K562 (cell line): ENCODE data around the gene TOPORS. TPM values are rescaled to one million over a fixed set of nuclear protein-coding genes. Genes with fewer than 3 reads are reported as not detected.

ENCODE experiments used
- ATAC-seq: fragments of 200-7000 bp; cut with Tn5 transposase; 3 replicates; pipeline ENCODE4 v1.9.1; 2020; ENCODE audit warnings: moderate library complexity
- BruUV-seq: library from RNA; stranded (reverse); fragments of 400-500 nt; replicated peaks from 2 replicates; lab custom pipeline; 2021; lab: Mats Ljungman, UMichigan
- CTCF ChIA-PET: fragments of 300-600 bp; formaldehyde crosslinking; extraction: SDS; loops from one replicate; lab custom pipeline; 2021; ENCODE audit warnings: low intra/inter-chr PET ratio; lab: Yijun Ruan, JAX
- POLR2A ChIA-PET: fragments of 300-600, 350-650 bp; sonication (Branson Sonifier 250); formaldehyde crosslinking; extraction: SDS; loops from one replicate; lab custom pipeline; 2021; ENCODE audit warnings: antibody characterized with exemption, inconsistent platforms; lab: Yijun Ruan, JAX
- DNase-seq, 4 experiments: peaks; one replicate each; pipeline versions ENCODE4 v3.0.0 to v3.0.0-alpha.2; 2011 to 2018; ENCODE audit warnings: low spot score in 3 of 4, mixed read lengths in 3 of 4; ENCODE audit errors: extremely low read depth in 1 of 4
- FAIRE-seq: peaks from 2 replicates; lab custom pipeline; 2011; peaks lifted over from hg19 to GRCh38; lab: Jason Lieb, UNC
- H2AFZ ChIP-seq: 2 replicates; pipeline ENCODE4 v1.6.0; 2011; ENCODE audit warnings: low read depth, low read length, control low read depth, inconsistent platforms
- H3K27ac ChIP-seq: fragments of 200-600 bp; 3 replicates; pipeline ENCODE4 v1.8.0; 2011; ENCODE audit warnings: low read depth, mild to moderate bottlenecking, control low read depth, inconsistent platforms, low read length, moderate library complexity, mixed read lengths; ENCODE audit errors: extremely low read depth
- H3K27me3 ChIP-seq, 2 experiments: fragments of 300-600 bp in 1 of 2; 2 replicates in 1 of 2; 3 replicates in 1 of 2; pipeline versions ENCODE4 v1.6.0 to v1.8.0; 2011; ENCODE audit warnings: inconsistent platforms in 2 of 2, low read length in 2 of 2, mild to moderate bottlenecking in 1 of 2, mixed read lengths in 1 of 2, moderate library complexity in 1 of 2; ENCODE audit not compliant: control insufficient read depth in 2 of 2, insufficient read depth in 2 of 2
- H3K36me3 ChIP-seq: fragments of 300-600 bp; 3 replicates; pipeline ENCODE4 v1.8.0; 2011; ENCODE audit warnings: mild to moderate bottlenecking, low read length, inconsistent platforms; ENCODE audit not compliant: control insufficient read depth, insufficient read depth
- H3K4me1 ChIP-seq, 2 experiments: fragments of 200-600 bp in 1 of 2; replicated peaks in 1 of 2; 2 replicates in 1 of 2; 3 replicates in 1 of 2; pipeline versions ENCODE4 v1.5.1 to v1.8.0; 2011; ENCODE audit warnings: inconsistent platforms in 2 of 2, low read length in 2 of 2, mild to moderate bottlenecking in 1 of 2, mixed read lengths in 1 of 2, moderate library complexity in 1 of 2; ENCODE audit not compliant: control insufficient read depth in 2 of 2, insufficient read depth in 2 of 2
- H3K4me2 ChIP-seq: 2 replicates; pipeline ENCODE4 v1.6.1; 2011; ENCODE audit warnings: low read length, control low read depth, inconsistent platforms, mixed read lengths; ENCODE audit not compliant: insufficient read depth
- H3K4me3 ChIP-seq: fragments of 200-600 bp; sonication (generic), shearing (Covaris generic); 2 replicates; pipeline ENCODE4 v1.5.1; 2016; ENCODE audit warnings: control low read depth, inconsistent platforms
- H3K79me2 ChIP-seq: fragments of 200-600 bp; 3 replicates; pipeline ENCODE4 v1.8.0; 2011; ENCODE audit warnings: low read length, inconsistent platforms; ENCODE audit not compliant: control insufficient read depth, insufficient read depth
- H3K9ac ChIP-seq, 2 experiments: 2 replicates each; pipeline versions ENCODE4 v1.6.0 to v1.6.1; 2011; ENCODE audit warnings: low read depth in 2 of 2, low read length in 2 of 2, control low read depth in 1 of 2, inconsistent platforms in 1 of 2, mild to moderate bottlenecking in 1 of 2, mixed read lengths in 1 of 2; ENCODE audit not compliant: insufficient read depth in 1 of 2
- H3K9me1 ChIP-seq: one replicate; pipeline ENCODE4 v1.6.0; 2011; ENCODE audit warnings: inconsistent platforms, mild to moderate bottlenecking, low read length, moderate library complexity; ENCODE audit not compliant: control insufficient read depth, insufficient read depth
- H3K9me3 ChIP-seq: replicated peaks from 2 replicates; pipeline ENCODE4 v1.5.1; 2011; ENCODE audit warnings: low read depth, low read length, inconsistent platforms; ENCODE audit not compliant: control insufficient read depth, insufficient read depth
- H4K20me1 ChIP-seq: replicated peaks from 2 replicates; pipeline ENCODE4 v1.6.1; 2011; ENCODE audit warnings: low read length, inconsistent platforms, mixed read lengths; ENCODE audit not compliant: control insufficient read depth, insufficient read depth
- BDP1 ChIP-seq: IDR thresholded peaks from 3 replicates; pipeline ENCODE4 v1.6.1; 2011; ENCODE audit not compliant: insufficient read length, insufficient read depth
- COPS2 ChIP-seq: fragments of 450-650 bp; conservative IDR thresholded peaks from 2 replicates; pipeline ENCODE4 v1.6.1; 2016; ENCODE audit warnings: mild to moderate bottlenecking, moderate library complexity
- HDAC2 ChIP-seq: fragments of 450-650 bp; IDR thresholded peaks from 2 replicates; pipeline ENCODE4 v1.6.1; 2016; ENCODE audit warnings: mild to moderate bottlenecking
- HIVEP1 ChIP-seq: fragments of 250-450 bp; sonication (Bioruptor Pico); IDR thresholded peaks from 2 replicates; pipeline ENCODE4 v1.4.0; 2020; ENCODE audit warnings: mild to moderate bottlenecking
- NELFE ChIP-seq: IDR thresholded peaks from 2 replicates; pipeline ENCODE4 v1.6.1; 2011; ENCODE audit warnings: mild to moderate bottlenecking; ENCODE audit not compliant: insufficient read depth, insufficient read length
- NR2C1 ChIP-seq, 2 experiments: fragments of 450-650 bp; IDR thresholded peaks; 2 replicates each; pipeline ENCODE4 v1.6.1; 2017; ENCODE audit warnings: mild to moderate bottlenecking in 2 of 2, antibody characterized with exemption in 1 of 2, inconsistent platforms in 1 of 2, missing compliant biosample characterization in 1 of 2, missing genetic modification characterization in 1 of 2
- RAD21 ChIP-seq, 2 experiments: fragments of 250-450 bp in 1 of 2; fragments of 450-650 bp in 1 of 2; sonication (Bioruptor Pico) in 1 of 2; formaldehyde crosslinking in 1 of 2; IDR thresholded peaks in 1 of 2; conservative IDR thresholded peaks in 1 of 2; 2 replicates each; pipeline versions ENCODE4 v1.4.0 to v1.8.0; 2020 to 2022; ENCODE audit warnings: mild to moderate bottlenecking in 2 of 2, moderate library complexity in 1 of 2
- SP2 ChIP-seq: IDR thresholded peaks from 2 replicates; pipeline ENCODE4 v1.6.1; 2011; ENCODE audit warnings: mild to moderate bottlenecking, low read depth, low read length, moderate library complexity; ENCODE audit not compliant: poor library complexity, severe bottlenecking; ENCODE audit errors: extremely low read depth
- SRSF7 ChIP-seq: fragments of 200-400 bp; formaldehyde crosslinking; optimal IDR thresholded peaks from 2 replicates; pipeline ENCODE3; 2017; ENCODE audit warnings: mild to moderate bottlenecking, low read depth, low read length
- XRCC3 ChIP-seq: fragments of 450-650 bp; IDR thresholded peaks from 2 replicates; pipeline ENCODE4 v1.6.1; 2017; ENCODE audit warnings: mild to moderate bottlenecking, moderate library complexity
- ZNF217 ChIP-seq: sonication (generic); formaldehyde crosslinking; IDR thresholded peaks from 2 replicates; pipeline ENCODE4 v1.8.0; 2022; ENCODE audit warnings: mild to moderate bottlenecking, missing genetic modification reagents
- ZNF431 ChIP-seq: sonication (generic); formaldehyde crosslinking; IDR thresholded peaks from 2 replicates; pipeline ENCODE4 v1.8.0; 2022; ENCODE audit warnings: mild to moderate bottlenecking, missing genetic modification reagents
- WGBS: fragments of 100-300 bp; shearing (Covaris generic); methylation state at CpG from one replicate; pipeline ENCODE4 v1.1.6; 2016; ENCODE audit warnings: low coverage, mixed read lengths; ENCODE audit not compliant: insufficient coverage; ENCODE audit errors: missing lambda C conversion rate; 5-methylcytosine and 5-hydroxymethylcytosine counted together
- in situ Hi-C: fragments of 300-500 bp; cut with MboI; formaldehyde crosslinking; loops from 4 replicates; pipeline ENCODE4 v1.15.0; 2018; ENCODE audit warnings: inconsistent platforms, mixed read lengths
- intact Hi-C: fragments of 100-400 bp; cut with micrococcal nuclease; formaldehyde crosslinking; loops from 2 replicates; pipeline ENCODE4 v1.14.2; 2022
- polyA plus RNA-seq, 8 experiments: library from polyadenylated mRNA; depleted of rRNA in 4 of 8; stranded (reverse) in 5 of 8; unstranded in 3 of 8; fragments of >200 nt; fragmentation: Nextera tagmentation in 2 of 8; fragmentation: Illumina TruSeq in 1 of 8; extraction: Ambion mirVana in 2 of 8; extraction: Trizol in 1 of 8; gene quantifications; 2 replicates each; pipeline versions ENCODE4 v1.2.1 to v1.2.3, GENCODE V29; 2011 to 2014; ENCODE audit warnings: inconsistent platforms in 1 of 8, missing spikeins in 1 of 8
- total RNA-seq, 7 experiments: library from RNA; depleted of rRNA in 6 of 7; stranded (reverse); fragments of >200 nt in 6 of 7; fragmentation: Illumina TruSeq in 2 of 7; extraction: Trizol in 2 of 7; gene quantifications; 2 replicates each; pipeline versions ENCODE4 v1.2.1 to v1.2.3, GENCODE V29; 2011 to 2021; ENCODE audit warnings: low replicate concordance in 1 of 7
- TF ChIP-seq, protein P1 (sequence below): fragments of 450-650 bp; IDR thresholded peaks from 2 replicates; pipeline ENCODE4 v1.6.1; 2018; ENCODE audit not compliant: partially characterized antibody

Gene TOPORS
- total and polyA plus RNA-seq, 9 of the 15 experiments (the other 6 are each of a cell fraction or from before 2014, with no cell fraction given): 4.3 to 19.6 (median 9.9) TPM

GRCh38 chr9:32497921-32498320 is 54.5 kb downstream of the TOPORS start (continued):
- no peak for TF ChIP-seq SP2

GRCh38 chr9:32490601-32491000 is 61.8 kb downstream of the TOPORS start:
- Histone ChIP-seq H3K9me3 (no peaks in the 10 kb centered on the region), H3K9me1 (no peaks in the 10 kb centered on the region), H3K4me1 (no peaks in the 10 kb centered on the region), H3K36me3 (no peaks in the 10 kb centered on the region), H3K4me3 (no peak overlapping the region), H3K9ac (no peak overlapping the region), H3K4me2 (no peak overlapping the region), H2AFZ (no peak overlapping the region), H3K79me2 (no peaks in the 10 kb centered on the region), H3K27me3 (no peaks in the 10 kb centered on the region), H3K27ac (no peak overlapping the region), H4K20me1 (no peaks in the 10 kb centered on the region)
- FAIRE-seq: no peak
- WGBS: 44% methylated on average over 3 of the region's 3 CpGs
- ATAC-seq: no peak
- TF ChIP-seq HIVEP1: no peak
- TF ChIP-seq ZNF431 (CRISPR knock-in tag): no peak
- TF ChIP-seq HDAC2: no peak
- TF ChIP-seq XRCC3: no peak
- TF ChIP-seq BDP1: no peak
- no peak for TF ChIP-seq NR2C1 (IDR thresholded peaks at IDR 0.05)
- TF ChIP-seq NR2C1 (tag; IDR thresholded peaks at IDR 0.05): no peak
- TF ChIP-seq COPS2: no peak
- no peak for TF ChIP-seq ZNF217 (CRISPR knock-in tag)
- TF ChIP-seq, protein P1, sequence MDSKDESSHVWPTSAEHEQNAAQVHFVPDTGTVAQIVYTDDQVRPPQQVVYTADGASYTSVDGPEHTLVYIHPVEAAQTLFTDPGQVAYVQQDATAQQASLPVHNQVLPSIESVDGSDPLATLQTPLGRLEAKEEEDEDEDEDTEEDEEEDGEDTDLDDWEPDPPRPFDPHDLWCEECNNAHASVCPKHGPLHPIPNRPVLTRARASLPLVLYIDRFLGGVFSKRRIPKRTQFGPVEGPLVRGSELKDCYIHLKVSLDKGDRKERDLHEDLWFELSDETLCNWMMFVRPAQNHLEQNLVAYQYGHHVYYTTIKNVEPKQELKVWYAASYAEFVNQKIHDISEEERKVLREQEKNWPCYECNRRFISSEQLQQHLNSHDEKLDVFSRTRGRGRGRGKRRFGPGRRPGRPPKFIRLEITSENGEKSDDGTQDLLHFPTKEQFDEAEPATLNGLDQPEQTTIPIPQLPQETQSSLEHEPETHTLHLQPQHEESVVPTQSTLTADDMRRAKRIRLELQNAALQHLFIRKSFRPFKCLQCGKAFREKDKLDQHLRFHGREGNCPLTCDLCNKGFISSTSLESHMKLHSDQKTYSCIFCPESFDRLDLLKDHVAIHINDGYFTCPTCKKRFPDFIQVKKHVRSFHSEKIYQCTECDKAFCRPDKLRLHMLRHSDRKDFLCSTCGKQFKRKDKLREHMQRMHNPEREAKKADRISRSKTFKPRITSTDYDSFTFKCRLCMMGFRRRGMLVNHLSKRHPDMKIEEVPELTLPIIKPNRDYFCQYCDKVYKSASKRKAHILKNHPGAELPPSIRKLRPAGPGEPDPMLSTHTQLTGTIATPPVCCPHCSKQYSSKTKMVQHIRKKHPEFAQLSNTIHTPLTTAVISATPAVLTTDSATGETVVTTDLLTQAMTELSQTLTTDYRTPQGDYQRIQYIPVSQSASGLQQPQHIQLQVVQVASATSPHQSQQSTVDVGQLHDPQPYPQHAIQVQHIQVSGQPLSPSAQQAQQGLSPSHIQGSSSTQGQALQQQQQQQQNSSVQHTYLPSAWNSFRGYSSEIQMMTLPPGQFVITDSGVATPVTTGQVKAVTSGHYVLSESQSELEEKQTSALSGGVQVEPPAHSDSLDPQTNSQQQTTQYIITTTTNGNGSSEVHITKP: no peak
- TF ChIP-seq RAD21 (CRISPR knock-in tag; conservative IDR thresholded peaks at IDR 0.05 in 1 of 2, IDR thresholded peaks at IDR 0.05 in 1 of 2): no peak
- TF ChIP-seq SRSF7: no peak
- TF ChIP-seq NELFE: no peak
- CTCF ChIA-PET: no interaction called here
- BruUV-seq: no TSS peak
- intact Hi-C loops (no loop called here), in situ Hi-C loops (no loop called here)
- POLR2A ChIA-PET: no interaction called here
- no peak for DNase-seq
